ENCODE data around the gene INS. TPM values are rescaled to one million over a fixed set of nuclear protein-coding genes. Genes with fewer than 3 reads are reported as not detected.

The INS gene
- total and polyA plus RNA-seq, 10 of the 15 experiments (the other 5 are each of a cell fraction or from before 2014, with no cell fraction given) = not detected

- no peaks in the 10 kb centered on the region for H3K4me1 ChIP-seq (ENCODE audit: control insufficient read depth, insufficient read depth, low read length)
- no peak overlapping the region for H3K9ac ChIP-seq (ENCODE audit: control insufficient read depth, insufficient read depth, low read length)
- RAD21 ChIA-PET (ENCODE audit: unreplicated experiment) = no interaction called here
- H3K79me2 ChIP-seq (ENCODE audit: control insufficient read depth, insufficient read depth, low read length) = no peaks in the 10 kb centered on the region
- no peak overlapping the region for H3K4me3 ChIP-seq
- CTCF ChIA-PET = no interaction called here
- no peak overlapping the region for H2AFZ ChIP-seq (ENCODE audit: control insufficient read depth, low read depth, low read length)
- no peaks in the 10 kb centered on the region for H3K36me3 ChIP-seq (ENCODE audit: control insufficient read depth in 2 of 2, insufficient read depth in 2 of 2, low read length in 1 of 2)
- FAIRE-seq (no peak), ATAC-seq (no peak), DNase-seq (ENCODE audit: low read depth, low spot score) (no peak)
- WGBS (ENCODE audit: insufficient coverage, insufficient replicate concordance, low lambda C conversion rate, missing lambda C conversion rate) = 8% methylated on average over 11 of the region's 11 CpGs
- intact Hi-C loops (cut with micrococcal nuclease; ENCODE audit: unreplicated experiment) = no loop called here
- H4K20me1 ChIP-seq (ENCODE audit: control insufficient read depth, insufficient read depth) = no peaks in the 10 kb centered on the region
- no peaks in the 10 kb centered on the region for H3K9me3 ChIP-seq (replicated peaks; ENCODE audit: control insufficient read depth, insufficient read depth, low read length)
- no peaks in the 10 kb centered on the region; a peak in 1 of 4 replicates for H3K27me3 ChIP-seq (replicated peaks in 1 of 2; ENCODE audit: control insufficient read depth in 2 of 2, insufficient read depth in 2 of 2, low read length in 1 of 2)
- SMC1A ChIA-PET (ENCODE audit: uncharacterized antibody, unreplicated experiment) = no interaction called here
- no TSS peak for BruUV-seq (replicated peaks)
- no peak overlapping the region for H3K4me2 ChIP-seq (ENCODE audit: control insufficient read depth, insufficient read depth)
- no peak overlapping the region for H3K27ac ChIP-seq (ENCODE audit: control insufficient read depth, insufficient read depth)
- POLR2A ChIA-PET = no interaction called here
- in situ Hi-C loops (cut with MboI) = loop anchor here (5.0 kb wide), 1 partner anchor 217 kb away; no protein-coding TSS in a partner anchor
- TF ChIP-seq TAF1 (IDR thresholded peaks at IDR 0.05; ENCODE audit: borderline replicate concordance, low read depth, low read length) (no peak), ZBTB11 (CRISPR knock-in tag; IDR thresholded peaks at IDR 0.05) (no peak), E4F1 (IDR thresholded peaks at IDR 0.05; ENCODE audit: borderline replicate concordance, partially characterized antibody) (no peak), NFXL1 (IDR thresholded peaks at IDR 0.05; ENCODE audit: borderline replicate concordance) (no peak), ZNF207 (IDR thresholded peaks at IDR 0.05; ENCODE audit: borderline replicate concordance) (no peak), HDAC6 (IDR thresholded peaks at IDR 0.05; ENCODE audit: unreplicated experiment) (no peak), E2F8 (IDR thresholded peaks at IDR 0.05; ENCODE audit: low read depth, partially characterized antibody) (no peak), EED (IDR thresholded peaks at IDR 0.05; ENCODE audit: low read depth) (no peak), SMARCA5 (IDR thresholded peaks at IDR 0.05) (no peak), STAT1 (conservative IDR thresholded peaks at IDR 0.05) (no peak), NFIC (IDR thresholded peaks at IDR 0.05; ENCODE audit: low read depth, low read length) (no peak), RAD51 (IDR thresholded peaks at IDR 0.05) (no peak), USF2 (IDR thresholded peaks at IDR 0.05; ENCODE audit: borderline replicate concordance, low read depth, low read length) (no peak), IRF3 (IDR thresholded peaks at IDR 0.05) (no peak), POLR2AphosphoS5 (IDR thresholded peaks at IDR 0.05; ENCODE audit: low read length) (no peak)
These were observed 39.5 kb upstream of the INS start for GRCh38 chr11:2200536-2200935.
